ENCODE results near the gene KLHL9. TPM values are rescaled to one million over a fixed set of nuclear protein-coding genes. Genes with fewer than 3 reads are reported as not detected.

KLHL9 gene
- total and polyA plus RNA-seq, 2 of the 13 experiments (the other 11 are each of a cell fraction or from before 2014, with no cell fraction given) = 8.7 to 17.7 TPM

GRCh38 chr9:21324047-21324446, 11.2 kb downstream of the KLHL9 start (continued):
- TF ChIP-seq ZNF512B (CRISPR knock-in tag; IDR thresholded peaks at IDR 0.05; ENCODE audit: borderline replicate concordance) (no peak), NCOA2 (CRISPR knock-in tag; IDR thresholded peaks at IDR 0.05) (no peak), ATRX (CRISPR knock-in tag; IDR thresholded peaks at IDR 0.05; ENCODE audit: borderline replicate concordance) (no peak), HDAC1 (CRISPR knock-in tag; IDR thresholded peaks at IDR 0.05) (no peak), PHF21A (CRISPR knock-in tag; IDR thresholded peaks at IDR 0.05) (no peak), PTBP1 (IDR thresholded peaks at IDR 0.05; ENCODE audit: low read depth, low read length, poor library complexity, severe bottlenecking) (no peak), ZNF549 (CRISPR knock-in tag; IDR thresholded peaks at IDR 0.05) (no peak), FOXA3 (CRISPR knock-in tag; IDR thresholded peaks at IDR 0.05) (no peak), ELK4 (CRISPR knock-in tag; IDR thresholded peaks at IDR 0.05; ENCODE audit: borderline replicate concordance) (no peak), NFIC (IDR thresholded peaks at IDR 0.05; ENCODE audit: low read length) (no peak)

All from HepG2 (cell line).